T follicular helper cell (primary cell): ENCODE measurements around the gene CCDC187.
"Not testable (repeated sequence)": the region's sequence is repeated elsewhere in the genome, so short reads cannot be mapped to it uniquely, and the experiment has no call there.

ENCODE experiments used
- DNase-seq: peaks from one replicate; pipeline ENCODE4 v3.0.0-alpha.2; 2020; ENCODE audit warnings: low read depth

CCDC187 gene

DNA sequence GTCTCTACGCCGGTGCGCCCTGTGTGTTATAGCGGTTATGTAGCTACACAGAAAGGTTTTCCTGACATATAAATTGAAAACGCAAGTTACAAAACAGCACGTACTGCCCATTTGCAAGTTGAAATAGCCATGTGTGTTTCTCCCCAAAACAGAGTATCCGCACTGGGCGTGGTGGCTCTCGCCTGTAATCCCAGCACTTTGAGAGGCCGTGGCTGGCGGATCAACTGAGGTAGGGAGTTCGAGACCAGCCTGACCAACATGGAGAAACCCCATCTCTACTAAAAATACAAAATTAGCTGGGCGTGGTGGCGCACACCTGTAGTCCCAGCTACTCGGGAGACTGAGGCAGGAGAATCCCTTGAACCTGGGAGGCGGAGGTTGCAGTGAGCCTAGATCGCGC, 37.3 kb downstream of the CCDC187 start:
- DNase-seq: not testable (repeated sequence)

DNA sequence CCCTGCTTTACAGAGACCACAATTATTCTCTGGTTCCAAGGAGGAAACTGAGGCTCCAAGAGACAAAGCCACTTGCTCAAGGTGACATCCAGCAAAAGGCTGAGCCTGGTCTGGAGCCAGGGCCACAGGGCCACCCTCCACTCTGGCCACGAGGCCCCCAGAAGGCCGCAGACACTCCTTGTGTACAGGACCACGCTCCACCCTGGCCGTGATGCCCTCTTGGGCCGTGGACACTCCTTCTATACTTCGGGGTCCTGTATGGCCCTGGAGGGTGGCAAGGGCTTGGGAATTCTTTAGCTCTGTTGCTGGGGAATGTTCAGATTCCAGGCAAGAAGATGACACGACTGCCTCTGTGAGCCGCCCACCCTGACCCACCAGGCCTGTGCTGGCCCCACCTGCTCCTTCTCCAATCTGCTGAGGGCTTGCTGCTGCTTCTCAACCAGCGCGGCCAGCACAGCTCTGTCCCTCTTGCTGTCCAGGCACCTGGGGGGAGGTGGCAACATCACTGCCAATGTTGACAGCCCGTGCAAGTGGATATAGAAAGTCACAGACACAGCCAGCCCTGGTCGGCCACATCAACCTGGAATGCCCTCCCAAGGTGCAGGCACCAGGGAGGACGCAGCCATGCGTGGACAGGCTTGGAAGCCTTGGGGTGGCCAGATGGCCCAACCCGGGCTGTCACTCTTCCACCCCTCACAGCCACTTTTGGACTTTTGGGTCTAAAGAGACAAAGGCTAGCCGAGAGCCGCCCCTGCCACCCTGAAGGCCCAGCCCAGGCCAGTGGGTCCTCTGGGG, 38.1 kb downstream of the CCDC187 start:
- DNase-seq: no peak

DNA sequence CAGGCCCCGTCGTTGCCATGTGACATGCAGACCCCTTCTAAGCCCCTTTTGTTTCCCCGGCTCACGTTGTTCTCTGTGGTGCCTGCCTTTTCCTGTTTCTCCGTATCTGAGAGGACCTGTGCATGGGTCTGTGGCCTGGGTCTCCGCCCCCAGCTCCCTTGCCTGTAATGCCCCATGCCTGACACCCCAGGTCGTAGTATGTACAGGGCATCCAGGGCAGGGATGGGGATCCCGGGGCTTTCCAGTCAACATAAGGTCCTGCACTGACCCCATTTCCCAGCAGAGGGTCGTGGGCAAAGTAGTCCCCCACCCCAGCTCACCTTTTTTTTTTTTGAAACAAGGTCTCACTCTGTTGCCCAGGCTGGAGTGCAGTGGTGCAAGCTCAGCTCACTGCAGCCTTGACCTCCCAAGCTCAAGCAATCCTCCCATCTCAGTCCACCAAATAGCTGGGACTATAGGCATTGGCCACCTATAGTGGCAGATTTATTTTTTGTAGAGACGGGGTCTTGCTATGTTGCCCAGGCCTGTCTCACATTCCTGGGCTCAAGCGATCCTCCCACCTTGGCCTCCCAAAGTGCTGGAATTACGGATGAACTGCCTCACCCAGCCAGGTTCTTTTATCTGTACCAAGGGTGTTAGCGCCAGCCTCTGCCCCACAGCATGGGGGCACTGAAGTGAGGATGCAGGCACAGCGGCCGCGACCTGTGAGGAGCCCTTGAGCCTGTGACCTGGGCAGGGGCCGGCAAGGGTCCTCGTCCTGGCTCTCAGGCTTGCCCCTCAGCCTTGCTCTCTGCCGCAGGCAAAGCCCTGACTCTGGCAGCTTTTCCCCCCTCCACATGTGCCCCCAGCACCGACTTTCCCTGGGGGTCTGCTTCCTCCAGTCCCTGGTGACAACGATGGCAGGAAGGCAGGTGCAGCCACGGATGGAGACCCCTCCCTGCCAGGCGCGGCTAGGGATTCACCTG, 39.2 kb downstream of the CCDC187 start:
- no peak for DNase-seq

DNA sequence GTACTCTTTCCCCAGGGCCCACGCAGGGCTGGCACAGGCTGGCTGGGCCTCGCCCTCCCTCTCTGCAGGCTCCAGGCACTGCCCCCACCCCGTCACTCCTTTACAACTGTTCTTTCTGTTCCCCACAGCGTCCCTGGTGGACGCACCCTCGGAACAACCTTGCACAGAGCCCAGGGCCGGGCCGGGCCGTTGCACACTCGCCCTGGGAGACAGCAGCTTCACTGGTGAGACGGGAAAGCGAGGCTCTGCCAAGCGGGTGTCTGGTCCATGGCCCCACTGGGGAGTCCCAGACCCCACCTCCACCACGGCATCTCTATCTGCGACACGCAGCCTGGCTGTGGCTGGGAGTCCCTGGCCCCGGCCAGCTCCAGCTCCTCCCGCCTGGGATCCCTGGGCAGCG, 39.9 kb downstream of the CCDC187 start:
- DNase-seq: no peak

DNA sequence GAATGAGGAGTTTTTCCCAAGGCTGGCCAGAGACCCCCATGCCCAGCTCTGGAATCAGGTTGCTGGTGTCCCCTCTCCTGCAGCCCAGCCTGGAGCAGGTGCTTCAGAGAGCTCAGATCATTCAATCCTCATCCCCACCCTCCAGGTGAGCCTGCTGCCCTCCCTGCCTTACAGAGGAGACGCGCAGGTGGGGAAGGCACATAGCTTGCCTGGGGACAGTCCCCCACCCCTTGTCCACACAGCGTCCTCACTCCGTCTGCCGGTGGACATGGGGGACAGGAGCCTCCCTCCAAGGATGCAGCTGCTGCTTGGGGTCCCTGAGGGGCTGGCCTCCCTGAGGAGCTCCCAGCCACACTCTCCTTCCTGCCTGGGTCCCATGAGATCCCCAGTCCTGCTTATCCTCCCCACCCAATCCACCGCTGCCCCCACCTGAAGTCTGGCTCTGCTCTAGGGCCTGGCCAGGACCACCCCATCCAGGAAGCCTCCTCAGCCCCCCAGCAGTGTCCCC, 41.2 kb downstream of the CCDC187 start:
- DNase-seq: no peak

DNA sequence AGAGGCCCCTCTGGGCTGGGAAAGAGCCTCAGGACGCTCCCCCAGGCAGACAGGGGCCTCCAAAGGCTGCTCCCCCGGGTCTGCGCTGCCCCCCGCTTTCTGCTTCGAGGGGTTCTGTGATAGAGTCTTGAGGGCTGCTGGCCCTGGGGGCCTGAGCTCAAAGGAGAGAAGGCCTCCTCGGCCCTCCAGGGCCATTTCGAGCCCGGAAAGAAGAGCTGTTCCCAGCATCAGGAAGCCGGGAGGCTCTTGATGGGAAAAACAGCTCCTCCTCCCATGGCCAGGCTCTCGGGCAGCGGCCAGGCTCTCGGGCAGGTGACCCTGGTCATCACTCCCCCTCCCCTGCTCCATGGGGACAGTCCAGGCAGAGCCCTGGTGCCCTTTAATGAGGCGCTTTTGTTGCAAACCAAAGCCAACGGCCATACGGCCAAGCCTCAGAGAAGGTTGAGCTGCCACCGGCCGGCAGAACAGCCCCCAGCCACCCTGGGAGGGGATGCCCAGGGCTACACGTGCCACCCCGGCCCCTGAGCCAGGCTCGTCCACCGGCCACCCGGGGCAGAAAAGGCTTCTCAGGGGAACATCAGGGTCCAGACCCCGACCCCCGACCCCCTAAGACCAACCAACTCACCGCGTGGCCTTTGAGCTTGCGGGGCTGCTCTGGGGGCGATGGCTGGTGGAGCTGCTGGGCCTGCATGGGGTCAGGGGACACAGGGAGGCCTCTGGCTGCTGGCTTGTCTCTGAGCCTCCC, 42.0 kb downstream of the CCDC187 start:
- no peak for DNase-seq

DNA sequence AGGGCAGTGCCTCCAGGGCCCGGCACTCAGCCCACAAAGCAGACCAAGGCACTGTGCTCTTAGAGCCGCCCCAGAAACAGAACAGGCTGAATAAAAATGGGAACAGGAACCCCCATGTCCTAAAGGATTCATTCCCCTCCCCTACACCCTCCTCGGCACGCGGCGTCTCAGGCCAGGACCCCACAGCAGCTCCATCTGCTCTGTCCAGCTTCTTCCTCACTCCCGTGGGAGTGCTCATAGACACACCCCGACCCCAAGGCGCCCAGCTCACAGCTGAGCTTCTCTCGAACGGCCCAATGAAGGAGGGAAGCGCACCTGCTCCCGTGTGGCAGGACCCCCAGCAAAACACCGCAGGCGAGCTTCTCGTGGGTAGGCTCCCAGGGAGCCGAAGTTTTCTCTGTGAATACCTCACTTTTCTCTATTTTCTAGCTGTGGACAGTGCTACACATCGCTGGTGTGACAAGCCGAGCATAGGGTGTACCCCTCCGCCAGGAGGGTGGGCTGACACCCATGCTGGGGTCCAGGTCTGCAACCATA, 42.9 kb downstream of the CCDC187 start:
- DNase-seq: no peak

DNA sequence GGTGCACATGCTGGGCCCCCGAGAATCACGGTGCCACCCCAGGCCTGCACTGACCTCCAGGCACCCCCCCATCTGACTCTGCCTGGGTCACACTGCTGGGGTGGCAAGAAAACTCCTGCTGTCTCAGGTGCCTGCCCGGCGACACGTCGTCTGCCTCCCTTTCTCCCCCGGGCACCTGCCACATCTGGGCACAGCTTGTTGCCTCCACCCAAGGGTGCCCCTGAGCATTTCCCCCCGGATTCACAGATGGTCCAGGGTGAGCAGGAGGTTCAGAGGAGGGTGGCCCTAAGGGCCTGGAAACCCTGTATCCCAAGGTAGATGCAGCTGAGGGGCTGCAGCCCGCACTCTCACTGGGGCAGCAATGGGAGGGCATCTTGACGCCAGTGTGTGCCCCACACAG, 43.4 kb downstream of the CCDC187 start:
- no peak for DNase-seq

DNA sequence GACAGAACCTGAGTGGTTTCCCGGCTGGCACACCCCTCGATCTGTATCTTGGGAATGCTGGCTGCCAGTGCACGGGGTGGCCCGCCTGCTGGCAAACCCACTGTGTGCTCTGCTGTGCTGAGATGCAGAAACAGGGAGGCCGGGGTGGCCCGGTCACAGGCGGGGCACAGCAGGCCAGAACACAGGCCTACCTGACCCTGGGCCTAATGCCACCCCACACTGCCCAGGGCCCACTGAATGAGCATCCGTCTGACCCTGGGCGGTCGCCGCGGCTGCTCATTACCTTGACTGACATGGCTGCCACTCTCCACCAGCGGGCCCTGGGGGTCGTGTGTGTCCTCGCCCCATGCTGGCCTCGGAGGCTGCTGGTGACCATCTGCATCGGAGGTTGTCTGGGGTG, 44.1 kb downstream of the CCDC187 start:
- DNase-seq: no peak

DNA sequence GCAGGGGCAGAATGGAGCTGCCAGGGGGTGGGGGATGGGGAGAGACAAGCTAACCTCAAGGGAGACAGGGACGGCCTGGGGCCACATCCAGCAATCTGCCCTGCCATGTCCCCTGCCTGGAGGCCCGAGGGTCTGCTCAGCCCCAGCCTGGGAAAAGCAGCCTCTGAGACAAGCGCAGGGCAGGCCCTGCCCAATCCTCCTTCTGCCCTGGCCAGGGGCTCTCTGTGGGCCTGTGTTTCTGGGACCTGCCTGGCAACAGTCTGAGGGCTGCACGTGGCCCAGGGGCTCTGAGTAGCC, 44.4 kb downstream of the CCDC187 start:
- no peak for DNase-seq

DNA sequence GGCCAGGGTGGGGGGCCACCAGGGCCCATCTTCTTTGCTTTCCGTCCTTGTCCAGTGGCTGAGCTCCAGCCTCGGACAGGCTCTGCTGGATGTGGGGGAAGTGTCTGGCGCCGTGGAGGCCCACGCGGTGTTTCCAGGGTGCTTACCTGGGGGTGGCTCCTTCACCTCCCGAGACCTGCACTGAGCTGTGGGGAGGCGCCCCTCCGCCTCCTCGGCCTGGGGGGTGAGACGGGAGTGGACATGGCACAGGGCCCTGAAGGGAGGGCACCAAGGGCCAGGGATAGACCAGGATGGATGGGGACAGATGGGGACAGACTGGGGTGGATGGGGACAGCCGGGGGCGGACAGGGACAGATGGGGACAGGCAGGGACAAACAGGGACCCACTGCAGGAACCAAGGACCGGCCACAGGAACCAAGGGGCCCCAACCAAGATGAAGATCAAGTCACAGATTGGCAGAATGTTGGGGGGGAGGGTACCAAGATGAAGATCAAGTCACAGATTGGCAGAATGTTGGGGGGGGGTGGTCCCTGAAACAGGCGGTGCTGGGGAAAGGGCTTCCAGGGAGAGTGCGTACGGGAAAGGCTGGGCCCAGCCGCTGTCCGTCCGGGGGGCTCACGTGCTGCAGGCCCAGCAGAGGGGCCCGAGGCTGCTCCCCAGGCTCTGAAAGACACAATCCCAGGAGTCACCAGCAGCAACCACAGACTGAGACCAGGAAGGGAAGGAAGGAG, 44.9 kb downstream of the CCDC187 start:
- DNase-seq: no peak

DNA sequence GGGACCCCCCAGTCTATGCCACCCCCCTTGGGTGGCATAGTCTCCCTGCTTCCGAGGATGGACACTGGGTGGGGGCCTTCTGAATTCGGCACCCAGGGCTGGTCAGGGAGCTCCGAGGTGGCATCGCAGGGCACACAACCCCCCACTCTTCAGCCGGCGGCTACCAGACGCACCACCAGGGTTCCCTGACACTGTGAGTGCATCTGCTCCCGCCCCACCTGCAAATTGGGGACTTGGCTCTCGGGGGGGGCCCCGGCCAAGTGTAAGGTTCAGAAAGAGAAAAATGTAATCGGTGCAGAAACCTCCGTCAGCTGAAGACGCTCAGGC, 45.6 kb downstream of the CCDC187 start:
- DNase-seq: no peak

DNA sequence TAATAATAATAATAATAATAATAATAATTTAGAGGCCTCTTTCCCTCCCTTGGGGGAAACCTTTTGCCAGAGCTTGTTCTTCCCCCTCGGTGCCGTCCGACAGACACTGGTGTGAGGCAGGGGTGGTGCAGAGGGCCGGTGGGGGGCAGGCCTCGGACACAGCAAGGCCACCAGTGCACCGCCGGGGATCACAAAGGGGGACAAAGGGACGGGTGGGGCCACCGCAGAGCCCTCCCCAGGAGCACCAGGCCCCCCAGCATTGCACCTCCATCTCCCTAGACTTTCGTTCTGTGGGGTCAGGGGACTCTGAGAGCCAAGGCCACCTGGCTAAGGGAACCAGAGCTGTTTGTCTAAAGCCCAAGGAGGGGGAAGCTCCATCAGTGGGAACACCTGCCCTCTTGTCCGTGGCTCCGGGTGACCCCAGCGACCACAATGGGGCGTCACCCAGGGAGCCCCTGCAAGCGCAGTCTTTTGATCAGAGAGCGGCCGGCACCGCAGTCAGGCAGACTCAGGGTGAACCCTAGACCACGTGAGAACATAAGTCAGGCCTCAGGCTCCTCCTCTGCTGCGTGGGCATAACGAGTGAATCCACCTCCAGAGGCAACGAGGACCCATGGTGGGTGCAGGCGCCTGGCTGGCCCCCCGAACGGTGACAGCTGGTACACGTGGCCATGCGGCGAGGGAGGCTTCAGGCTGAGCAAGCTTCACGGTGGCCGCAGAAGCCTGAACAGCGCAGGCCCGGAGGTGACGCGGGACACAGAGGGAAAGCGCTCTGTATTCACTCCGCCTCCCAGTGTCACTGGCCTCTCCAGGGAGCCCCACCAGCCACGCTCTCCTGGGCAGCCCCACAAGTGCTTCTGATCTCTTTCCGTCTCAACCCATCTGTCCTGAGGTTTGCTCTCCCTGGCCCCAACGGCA, 46.3 kb downstream of the CCDC187 start:
- DNase-seq: no peak

DNA sequence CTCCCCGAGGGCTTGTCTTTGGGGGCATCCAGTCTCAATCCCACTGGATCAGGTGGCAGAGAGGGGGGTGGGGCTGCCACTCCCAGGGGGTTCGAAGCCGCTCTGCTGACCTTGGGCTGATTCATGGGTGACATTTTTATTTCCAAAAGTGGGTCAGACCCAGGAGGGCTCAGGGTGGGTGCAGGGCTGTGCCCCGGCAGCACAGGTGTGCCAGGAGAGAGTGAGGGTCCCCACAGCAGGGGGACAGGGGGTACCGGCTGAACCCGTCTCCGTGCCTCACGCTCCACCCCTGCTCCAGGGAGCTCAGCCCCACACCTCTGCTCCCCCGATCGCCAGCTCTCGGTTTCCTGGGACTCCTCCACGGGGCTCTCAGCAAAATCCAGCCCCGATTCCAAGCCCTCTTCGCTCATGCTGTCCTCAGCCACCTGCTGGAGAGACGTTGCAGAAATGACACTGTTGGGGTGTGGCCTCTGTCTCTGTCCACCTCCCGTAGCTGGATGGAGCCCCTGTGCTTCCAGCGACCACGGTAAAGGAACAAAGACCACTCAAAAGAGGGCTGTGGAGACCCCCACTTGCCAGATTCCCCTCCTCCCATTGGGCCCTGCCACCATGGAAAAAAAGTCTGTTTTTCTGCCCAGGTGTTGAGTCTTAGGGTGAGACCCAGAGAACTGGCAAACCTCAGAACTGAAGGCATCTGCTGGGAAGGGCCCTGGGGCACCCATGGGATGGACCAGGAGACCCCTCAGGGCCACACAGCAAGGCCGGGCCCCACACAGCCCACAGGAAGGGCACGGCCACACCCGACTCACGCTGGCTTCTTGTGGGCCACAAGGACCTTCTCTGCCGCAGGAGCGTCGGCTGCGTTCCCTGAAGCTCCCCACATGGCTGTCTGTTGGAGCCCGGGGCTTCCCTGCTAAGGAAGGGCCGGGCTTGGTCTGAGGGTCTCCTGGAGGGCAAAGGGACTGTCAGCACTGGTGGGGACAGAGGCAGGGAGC, 47.7 kb downstream of the CCDC187 start:
- no peak for DNase-seq

DNA sequence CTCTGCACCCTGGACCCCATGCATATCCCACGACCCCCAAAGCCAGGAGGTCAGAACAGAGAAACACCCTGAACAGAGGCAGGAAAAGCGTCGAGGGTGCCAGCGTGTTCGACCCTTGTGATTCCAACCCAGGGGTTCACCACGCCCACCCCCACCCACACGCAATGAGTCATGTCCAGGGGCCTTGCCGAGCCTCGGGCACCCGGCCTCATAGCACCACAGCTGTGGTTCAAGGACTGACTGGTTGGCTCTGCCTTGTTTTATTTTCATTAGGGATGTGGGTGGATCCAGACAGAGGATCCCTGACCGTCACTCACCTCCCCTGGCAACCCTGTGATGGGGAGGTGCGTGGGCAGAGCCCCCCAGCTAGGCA, 48.7 kb downstream of the CCDC187 start:
- no peak for DNase-seq

DNA sequence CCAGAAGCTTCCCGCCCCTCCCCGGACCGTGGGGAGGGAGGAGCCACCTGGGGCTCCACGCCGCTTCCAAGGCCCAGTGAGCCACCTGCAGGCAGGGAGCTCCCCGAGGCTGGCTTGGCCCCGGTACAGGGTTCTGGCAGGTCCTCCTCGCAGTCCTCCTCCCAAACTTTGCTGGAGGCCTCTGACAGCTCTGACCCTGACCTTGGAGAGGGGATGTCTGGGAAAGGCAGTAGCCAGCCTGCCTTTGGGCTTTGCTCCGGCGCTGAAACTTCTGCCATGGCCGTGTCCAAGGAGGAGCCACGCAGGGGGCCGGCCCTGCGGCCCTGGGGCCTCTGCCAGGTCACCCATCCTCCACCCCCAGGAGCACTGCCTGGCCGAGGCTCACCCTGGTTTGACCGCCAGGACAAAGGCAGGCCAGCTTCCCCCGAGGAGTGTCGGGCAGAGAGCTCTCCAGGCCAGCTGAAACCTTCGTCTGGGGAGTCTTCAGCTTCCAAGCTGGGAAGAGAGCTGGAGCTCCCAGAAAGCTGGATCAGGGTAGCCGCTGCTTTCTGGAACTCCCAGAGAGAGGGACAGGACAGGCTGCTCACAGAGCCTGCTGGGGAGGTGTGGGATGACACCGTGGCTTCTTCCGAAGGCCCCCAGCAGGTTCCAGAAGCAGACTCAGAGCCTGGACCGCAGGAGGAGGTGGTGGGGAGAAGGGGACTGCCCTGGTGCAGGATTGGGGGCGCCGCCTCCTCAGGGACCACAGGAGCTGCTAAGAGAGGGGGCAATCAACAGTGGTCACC, 49.3 kb downstream of the CCDC187 start:
- DNase-seq: no peak

DNA sequence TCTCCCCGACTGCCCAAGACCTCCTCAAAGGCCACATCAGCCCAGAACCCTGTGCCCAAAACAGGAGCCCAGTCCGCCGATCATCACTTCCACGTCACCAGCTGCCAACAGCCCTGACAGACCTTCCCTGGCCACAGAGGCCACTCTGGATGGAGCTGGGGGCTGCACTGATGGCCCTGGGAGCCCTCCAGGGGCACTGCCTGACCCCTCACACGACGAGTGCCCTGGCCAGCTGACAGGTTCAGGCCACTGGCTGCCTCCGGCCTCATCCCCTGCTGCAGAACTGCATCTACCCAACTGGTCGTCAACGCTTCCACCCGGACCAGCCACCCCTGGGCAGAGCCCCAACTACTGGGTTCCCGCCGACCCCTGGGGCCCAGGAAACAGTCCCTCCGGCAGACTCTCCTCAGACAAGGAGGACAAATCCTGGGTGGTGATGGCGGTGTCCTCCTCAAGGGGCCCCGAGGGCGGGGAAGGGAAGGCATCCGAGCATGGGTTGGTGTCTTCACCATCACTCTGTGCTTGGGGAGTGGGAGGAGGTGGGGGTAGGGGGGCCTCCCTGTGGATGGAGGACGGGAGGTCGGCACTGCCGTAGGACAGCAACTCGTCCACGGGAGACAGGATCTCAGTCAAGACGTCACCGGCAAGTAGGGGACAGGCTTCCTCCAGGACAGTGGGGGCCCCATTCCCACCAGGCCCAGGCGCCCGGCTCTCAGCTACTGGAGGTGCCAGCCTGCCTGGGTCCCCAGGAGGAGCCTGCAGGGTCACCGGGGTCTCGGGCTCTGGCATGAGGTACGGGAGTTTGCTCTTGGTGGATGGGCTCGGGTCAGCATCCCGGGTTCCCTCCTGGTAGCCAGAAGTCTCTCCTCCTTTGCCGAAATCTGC, 50.4 kb downstream of the CCDC187 start:
- no peak for DNase-seq
